Melanocyte of skin (primary cell): ENCODE data around the gene OR52K2. TPM values are rescaled to one million over a fixed set of nuclear protein-coding genes. Genes with fewer than 3 reads are reported as not detected.

Source experiments
- total RNA-seq, 2 donors: library from RNA; depleted of rRNA; stranded (reverse); fragments of >200 nt; gene quantifications; 2 replicates each; pipeline ENCODE4 v1.2.3, GENCODE V29; 2012

OR52K2 gene
- total RNA-seq: under 1 TPM; 0.34 to 1.00 TPM

GRCh38 chr11:4448995-4449394 lies at the start of gene OR52K2:
OR52K2 (plus strand) TSS chr11:4449295; CDS start chr11:4449340, 45 bp downstream.

DNA sequence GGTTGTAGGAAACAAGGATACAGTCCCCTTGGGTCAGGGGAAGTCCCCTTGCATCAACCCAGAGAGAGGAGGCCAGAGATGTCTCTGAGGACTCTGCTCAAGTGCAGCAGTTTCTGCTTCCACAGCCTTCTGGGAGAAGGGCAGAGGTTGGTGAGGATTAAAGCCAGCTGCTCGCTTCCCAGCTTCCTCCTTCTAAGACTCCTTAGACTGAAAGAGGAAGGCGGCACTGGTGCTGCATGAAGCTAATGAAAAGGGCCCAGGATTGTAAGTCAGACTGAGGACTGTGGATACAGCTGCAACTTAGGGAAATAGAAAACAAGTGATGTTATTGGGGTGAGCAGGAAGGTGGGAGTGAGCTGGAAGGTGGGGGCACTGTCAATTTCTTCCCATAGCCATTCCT lies 33.4 kb downstream of the OR52K2 start, which contains the start of gene OR52K1:
OR52K1 (plus strand) TSS at position 202 of the 400 bp plus-strand sequence. CDS start 6,255 bp downstream, outside the sequence.

Other genes with a start within 250 kb of the OR52K2 start
- not detected for gene OR52B4, start 80.9 kb upstream of the OR52K2 start, total RNA-seq
- gene TRIM21, start 55.6 kb upstream of the OR52K2 start, total RNA-seq: 100 to 1,000 TPM in 1 of 2 donors, 10 to 100 TPM in 1; 57.5 to 100 TPM
- gene OR52K1, start 33.4 kb downstream of the OR52K2 start, total RNA-seq: under 1 TPM; under 0.01 TPM
- gene OR52M1, start 95.9 kb downstream of the OR52K2 start, total RNA-seq: not detected
- not detected for gene OR52I2, start 132.4 kb downstream of the OR52K2 start, total RNA-seq
- not detected for gene OR52I1, start 144.7 kb downstream of the OR52K2 start, total RNA-seq
- gene TRIM68, start 158.9 kb downstream of the OR52K2 start, total RNA-seq: 10 to 100 TPM in 1 of 2 donors, 1 to 10 TPM in 1; 8.3 to 10.7 TPM
- gene OR51D1, start 188.2 kb downstream of the OR52K2 start, total RNA-seq: not detected
- not detected for gene OR51E1, start 194.7 kb downstream of the OR52K2 start, total RNA-seq
- not detected for gene OR51E2, start 248.6 kb downstream of the OR52K2 start, total RNA-seq